Measurements from ENCODE around the gene FXYD6. TPM values are rescaled to one million over a fixed set of nuclear protein-coding genes. Genes with fewer than 3 reads are reported as not detected.
"Not testable (repeated sequence)": the region's sequence is repeated elsewhere in the genome, so short reads cannot be mapped to it uniquely, and the experiment has no call there.

The FXYD6 gene
- total RNA-seq, 1 donor from 2014 or later = 10.5 TPM

DNA sequence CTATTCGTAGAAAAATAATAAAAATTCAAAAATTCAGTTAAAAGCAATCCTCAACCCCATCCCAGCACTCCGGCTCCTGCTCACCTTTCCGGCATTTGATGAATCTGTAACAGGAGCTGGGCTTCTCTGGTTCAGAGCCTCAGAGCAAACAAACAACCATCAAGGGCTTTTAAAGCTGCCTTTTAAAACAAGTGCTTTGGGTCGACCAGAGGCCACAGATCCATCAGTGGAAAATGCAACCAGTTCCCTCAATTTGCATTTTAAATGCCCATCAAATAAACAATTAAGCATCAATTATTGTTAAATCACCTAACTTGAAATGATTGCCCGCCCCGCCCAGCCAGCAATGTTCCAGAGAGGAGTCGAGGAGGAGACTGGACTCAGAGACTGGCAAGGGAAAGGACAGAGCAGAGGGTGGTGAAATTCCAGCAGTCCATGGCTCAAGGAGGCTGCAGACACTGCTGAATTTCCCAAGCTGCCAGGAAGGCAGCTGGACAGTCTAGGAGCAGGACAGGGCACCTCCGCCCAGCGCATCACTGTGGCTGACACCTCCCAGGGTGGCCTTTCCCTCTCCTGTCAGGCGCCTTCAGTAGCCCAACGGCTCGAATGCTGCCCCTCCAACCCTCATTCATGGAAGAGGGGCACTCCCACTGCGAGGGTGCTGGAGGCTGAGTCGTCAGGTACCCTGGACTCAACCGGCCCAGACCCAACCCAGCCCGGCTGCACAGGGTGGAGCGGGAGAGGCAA, 7.5 kb downstream of the FXYD6 start:
- Histone ChIP-seq H3K9ac (ENCODE audit: low read length) (no peak overlapping the region), H3K4me1 (ENCODE audit: insufficient read depth, low read length) (no peaks in the 10 kb centered on the region), H4K20me1 (ENCODE audit: insufficient read depth, low read length) (no peaks in the 10 kb centered on the region), H2AFZ (ENCODE audit: low read depth, low read length) (no peak overlapping the region), H3K79me2 (ENCODE audit: insufficient read depth, low read length) (no peaks in the 10 kb centered on the region), H3K27me3 (ENCODE audit: insufficient read depth, low read length) (peaks cover 13% of the 10 kb centered on the region), H3K4me3 (ENCODE audit: insufficient read depth, low read depth, low read length) (no peak overlapping the region), H3K36me3 (ENCODE audit: insufficient read depth, low read length) (no peaks in the 10 kb centered on the region), H3K4me2 (ENCODE audit: low read length) (no peak overlapping the region), H3K27ac (ENCODE audit: low read depth, low read length) (no peak overlapping the region), H3K9me3 (ENCODE audit: insufficient read depth, low read depth, low read length) (no peaks in the 10 kb centered on the region)
- TF ChIP-seq EZH2 (IDR thresholded peaks at IDR 0.05; ENCODE audit: insufficient read depth, low read length) (no peak), CTCF (IDR thresholded peaks at IDR 0.05; ENCODE audit: insufficient read depth, low read depth, low read length) (no peak)
- Mint-ChIP-seq H3K27me3 (ENCODE audit: low read depth, unreplicated experiment) (peaks cover 30% of the 10 kb centered on the region), H3K4me1 (ENCODE audit: low read depth, unreplicated experiment) (peaks cover 12% of the 10 kb centered on the region), H3K36me3 (ENCODE audit: low read depth, unreplicated experiment) (no peaks in the 10 kb centered on the region), H3K9me3 (ENCODE audit: unreplicated experiment) (peaks cover 3% of the 10 kb centered on the region), H3K27ac (ENCODE audit: unreplicated experiment) (no peak overlapping the region), H3K4me3 (ENCODE audit: unreplicated experiment) (no peak overlapping the region)
- DNase-seq (ENCODE audit: low read depth) (no peak), FAIRE-seq (no peak)

GRCh38 chr11:117868088-117868487, 8.4 kb downstream of the FXYD6 start:
- TF ChIP-seq CTCF (IDR thresholded peaks at IDR 0.05; ENCODE audit: insufficient read depth, low read depth, low read length) (no peak), EZH2 (IDR thresholded peaks at IDR 0.05; ENCODE audit: insufficient read depth, low read length) (no peak)
- H3K79me2 ChIP-seq (ENCODE audit: insufficient read depth, low read length) = no peaks in the 10 kb centered on the region
- H3K27ac ChIP-seq (ENCODE audit: low read depth, low read length) = no peak overlapping the region
- DNase-seq (ENCODE audit: low read depth) (no peak), FAIRE-seq (no peak)
- peaks cover 5% of the 10 kb centered on the region for H3K27me3 ChIP-seq (ENCODE audit: insufficient read depth, low read length)
- no peaks in the 10 kb centered on the region for H3K36me3 ChIP-seq (ENCODE audit: insufficient read depth, low read length)
- no peaks in the 10 kb centered on the region for H4K20me1 ChIP-seq (ENCODE audit: insufficient read depth, low read length)
- Mint-ChIP-seq H3K36me3 (ENCODE audit: low read depth, unreplicated experiment) (no peaks in the 10 kb centered on the region), H3K9me3 (ENCODE audit: unreplicated experiment) (peaks cover under 1% of the 10 kb centered on the region), H3K27me3 (ENCODE audit: low read depth, unreplicated experiment) (peaks cover 26% of the 10 kb centered on the region), H3K27ac (ENCODE audit: unreplicated experiment) (no peak overlapping the region), H3K4me3 (ENCODE audit: unreplicated experiment) (no peak overlapping the region), H3K4me1 (ENCODE audit: low read depth, unreplicated experiment) (peaks cover 11% of the 10 kb centered on the region)
- no peaks in the 10 kb centered on the region for H3K4me1 ChIP-seq (ENCODE audit: insufficient read depth, low read length)
- no peak overlapping the region for H3K4me2 ChIP-seq (ENCODE audit: low read length)
- H2AFZ ChIP-seq (ENCODE audit: low read depth, low read length) = peak overlapping the region; percentile 27
- no peak overlapping the region for H3K9ac ChIP-seq (ENCODE audit: low read length)
- no peak overlapping the region for H3K4me3 ChIP-seq (ENCODE audit: insufficient read depth, low read depth, low read length)
- no peaks in the 10 kb centered on the region for H3K9me3 ChIP-seq (ENCODE audit: insufficient read depth, low read depth, low read length)

DNA sequence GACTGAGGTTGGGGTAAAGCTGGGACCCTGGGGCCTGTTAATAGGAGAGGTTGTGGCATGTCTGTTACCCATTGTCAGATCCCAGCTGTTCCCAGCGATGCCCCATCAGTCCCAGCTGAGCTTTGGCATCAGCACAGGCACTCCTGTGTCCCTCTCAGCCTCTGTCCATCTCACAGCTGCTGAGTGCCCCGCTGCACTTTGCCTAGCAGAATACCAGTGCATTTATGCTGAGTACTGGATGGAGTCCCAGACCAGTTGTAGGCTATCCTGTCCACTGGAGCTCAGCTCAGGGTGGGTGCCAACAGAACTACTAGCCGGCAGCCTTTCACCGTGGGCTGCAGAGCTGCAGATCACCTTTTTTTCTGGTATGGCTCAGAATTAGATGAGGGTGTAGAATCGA, 9.9 kb downstream of the FXYD6 start:
- FAIRE-seq = no peak
- Histone ChIP-seq H3K9me3 (ENCODE audit: insufficient read depth, low read depth, low read length) (no peaks in the 10 kb centered on the region), H3K4me2 (ENCODE audit: low read length) (no peak overlapping the region), H3K27ac (ENCODE audit: low read depth, low read length) (no peak overlapping the region), H4K20me1 (ENCODE audit: insufficient read depth, low read length) (no peaks in the 10 kb centered on the region), H2AFZ (ENCODE audit: low read depth, low read length) (no peak overlapping the region), H3K4me1 (ENCODE audit: insufficient read depth, low read length) (no peaks in the 10 kb centered on the region), H3K4me3 (ENCODE audit: insufficient read depth, low read depth, low read length) (no peak overlapping the region), H3K27me3 (ENCODE audit: insufficient read depth, low read length) (no peaks in the 10 kb centered on the region), H3K79me2 (ENCODE audit: insufficient read depth, low read length) (no peaks in the 10 kb centered on the region), H3K9ac (ENCODE audit: low read length) (no peak overlapping the region), H3K36me3 (ENCODE audit: insufficient read depth, low read length) (no peaks in the 10 kb centered on the region)
- TF ChIP-seq EZH2 (IDR thresholded peaks at IDR 0.05; ENCODE audit: insufficient read depth, low read length) = no peak
- Mint-ChIP-seq H3K27me3 (ENCODE audit: low read depth, unreplicated experiment) (peaks cover 19% of the 10 kb centered on the region), H3K9me3 (ENCODE audit: unreplicated experiment) (no peaks in the 10 kb centered on the region), H3K4me3 (ENCODE audit: unreplicated experiment) (no peak overlapping the region), H3K27ac (ENCODE audit: unreplicated experiment) (no peak overlapping the region), H3K36me3 (ENCODE audit: low read depth, unreplicated experiment) (no peaks in the 10 kb centered on the region), H3K4me1 (ENCODE audit: low read depth, unreplicated experiment) (peaks cover 10% of the 10 kb centered on the region)
- no peak for DNase-seq (ENCODE audit: low read depth)

DNA sequence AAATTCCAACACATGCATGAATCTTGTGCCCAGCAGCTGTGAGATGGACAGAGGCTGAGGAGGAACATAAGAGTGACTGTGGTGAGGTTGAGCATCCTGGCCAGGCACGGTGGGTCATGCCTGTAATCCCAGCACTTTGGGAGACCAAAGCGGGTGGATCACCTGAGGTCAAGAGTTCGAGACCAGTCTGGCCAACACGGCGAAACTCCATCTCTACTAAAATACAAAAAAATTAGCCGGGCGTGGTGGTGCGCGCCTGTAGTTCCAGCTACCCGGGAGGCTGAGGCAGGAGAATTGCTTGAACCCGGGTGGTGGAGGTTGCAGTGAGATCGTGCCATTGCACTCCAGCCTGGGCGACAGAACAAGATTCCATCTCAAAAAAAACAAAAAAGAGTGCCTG, 10.9 kb downstream of the FXYD6 start:
- not testable (repeated sequence) for H3K36me3 ChIP-seq (ENCODE audit: insufficient read depth, low read length); FAIRE-seq; H3K9me3 ChIP-seq (ENCODE audit: insufficient read depth, low read depth, low read length); H2AFZ ChIP-seq (ENCODE audit: low read depth, low read length); H3K4me1 ChIP-seq (ENCODE audit: insufficient read depth, low read length); H3K4me3 ChIP-seq (ENCODE audit: insufficient read depth, low read depth, low read length); DNase-seq (ENCODE audit: low read depth); H4K20me1 ChIP-seq (ENCODE audit: insufficient read depth, low read length); H3K27me3 ChIP-seq (ENCODE audit: insufficient read depth, low read length); H3K9me3 Mint-ChIP-seq (ENCODE audit: unreplicated experiment); H3K9ac ChIP-seq (ENCODE audit: low read length); H3K79me2 ChIP-seq (ENCODE audit: insufficient read depth, low read length); H3K36me3 Mint-ChIP-seq (ENCODE audit: low read depth, unreplicated experiment); H3K27ac Mint-ChIP-seq (ENCODE audit: unreplicated experiment); H3K27ac ChIP-seq (ENCODE audit: low read depth, low read length); H3K4me3 Mint-ChIP-seq (ENCODE audit: unreplicated experiment); H3K4me2 ChIP-seq (ENCODE audit: low read length)
- Mint-ChIP-seq H3K27me3 (ENCODE audit: low read depth, unreplicated experiment) (peaks cover 24% of the 10 kb centered on the region), H3K4me1 (ENCODE audit: low read depth, unreplicated experiment) (peaks cover 10% of the 10 kb centered on the region)
